B cell (primary cell): Measurements from ENCODE around the gene HSD3B1.

Experiments used
- CTCF ChIP-seq: fragments of 200-600 bp; IDR thresholded peaks from one replicate; pipeline ENCODE4 v1.8.0; 2022; ENCODE audit warnings: antibody characterized with exemption, mild to moderate bottlenecking
- EZH2 ChIP-seq: IDR thresholded peaks from 2 replicates; pipeline ENCODE4 v1.6.1; 2012; ENCODE audit warnings: borderline replicate concordance, low read depth, mild to moderate bottlenecking, moderate library complexity, low read length; ENCODE audit not compliant: insufficient read depth, poor library complexity, severe bottlenecking

- TF ChIP-seq EZH2 (no peak), CTCF (no peak)
Measured at GRCh38 chr1:119470377-119470776, 36.6 kb upstream of the HSD3B1 start.
